Activated CD4-positive, CD25-positive, alpha-beta regulatory T cell treated with anti-CD3 and anti-CD28 coated beads, Interleukin-2, amount 50 U/mL, for 16 hours (primary cell): ENCODE data around the gene NME2.
A peak's percentile ranks its signal among the peaks of the same experiment; 100 is the strongest.
"Not testable (repeated sequence)": the region's sequence is repeated elsewhere in the genome, so short reads cannot be mapped to it uniquely, and the experiment has no call there.

ENCODE experiments used
- DNase-seq: peaks from one replicate; pipeline ENCODE4 v3.0.0-alpha.2; 2020; ENCODE audit warnings: low read depth, low spot score

Gene NME2

DNA sequence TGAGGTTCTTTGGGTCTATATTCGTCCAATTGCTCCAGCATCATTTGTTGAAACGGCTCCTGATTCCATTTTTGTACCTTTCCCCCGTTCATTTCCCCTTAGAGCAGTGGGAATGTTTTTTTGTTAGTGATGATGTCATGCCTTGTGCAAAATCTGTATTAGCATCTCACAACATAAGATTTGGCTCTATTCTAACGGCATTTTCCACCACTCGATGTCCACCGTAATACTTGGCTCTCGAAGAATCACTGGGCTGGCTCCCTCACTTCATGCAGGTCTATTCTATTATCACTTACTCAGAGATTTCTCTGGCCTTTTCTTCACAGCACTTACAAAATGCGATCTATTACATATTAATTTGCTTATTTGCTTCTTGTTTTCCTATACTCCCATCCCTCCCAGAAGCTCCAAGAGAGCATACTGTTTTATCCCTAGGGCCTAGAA lies 13.4 kb upstream of the NME2 start:
- no peak for DNase-seq

DNA sequence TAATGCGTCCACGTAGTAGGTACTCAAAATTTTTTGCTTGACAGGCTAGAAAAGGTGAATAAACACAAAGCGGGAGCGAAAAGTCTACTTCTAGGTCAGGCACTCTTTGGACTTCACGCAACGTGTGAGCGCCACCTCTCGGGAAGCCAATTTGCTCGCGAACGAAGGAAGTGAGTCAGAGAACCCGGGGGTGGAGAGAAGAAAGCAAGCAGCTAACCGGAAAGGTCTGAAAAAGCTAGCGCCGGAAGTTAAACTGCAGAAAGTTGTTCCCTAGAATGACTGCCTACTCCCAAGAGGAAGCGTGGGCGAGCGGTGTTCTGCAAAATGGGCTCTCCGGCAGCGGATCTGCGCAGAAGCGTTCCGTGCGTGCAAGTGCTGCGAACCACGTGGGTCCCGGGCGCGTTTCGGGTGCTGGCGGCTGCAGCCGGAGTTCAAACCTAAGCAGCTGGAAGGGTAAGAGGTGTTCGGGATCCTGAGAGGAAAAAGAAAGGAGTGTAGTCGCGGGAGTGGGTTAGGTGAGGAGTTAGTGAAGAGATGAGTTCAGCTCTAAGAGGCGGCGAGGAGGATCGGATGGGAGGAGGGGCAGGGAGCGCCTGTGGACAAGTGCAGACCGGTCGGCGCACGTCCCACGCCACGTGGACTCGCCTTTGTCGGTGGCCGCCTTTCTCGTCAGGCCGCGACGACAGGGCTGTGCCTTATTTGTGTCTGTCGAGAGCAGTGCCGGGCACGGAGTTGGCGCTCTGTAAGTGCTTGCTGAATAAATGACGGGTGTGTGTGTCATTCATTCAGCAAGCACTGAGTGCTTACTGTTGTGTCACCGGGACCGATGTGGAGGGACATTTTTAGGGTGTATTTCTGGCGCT lies 12.8 kb upstream of the NME2 start, which contains the start of gene NME1:
TSS of gene NME1 (plus strand) at position 350 of the 863 bp plus-strand sequence. CDS start 2,096 bp downstream, outside the sequence.
- DNase-seq: peak; percentile 96

DNA sequence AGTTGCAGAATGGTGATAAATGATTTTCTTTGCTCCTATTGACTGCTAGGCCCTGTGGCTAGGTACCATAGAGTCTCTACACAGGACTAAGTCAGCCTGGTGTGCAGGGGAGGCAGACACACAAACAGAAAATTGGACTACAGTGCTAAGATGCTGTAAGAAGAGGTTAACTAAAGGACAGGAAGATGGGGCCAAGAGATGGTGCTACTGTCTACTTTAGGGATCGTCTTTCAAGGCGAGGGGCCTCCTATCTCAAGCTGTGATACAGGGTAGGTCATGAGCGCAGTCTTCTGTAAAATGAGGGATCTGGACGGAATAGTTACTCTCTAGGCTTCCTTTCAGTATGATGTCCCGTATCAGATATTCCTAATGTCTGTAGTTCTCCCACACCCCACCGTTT lies 12.0 kb upstream of the NME2 start:
- no peak for DNase-seq

DNA sequence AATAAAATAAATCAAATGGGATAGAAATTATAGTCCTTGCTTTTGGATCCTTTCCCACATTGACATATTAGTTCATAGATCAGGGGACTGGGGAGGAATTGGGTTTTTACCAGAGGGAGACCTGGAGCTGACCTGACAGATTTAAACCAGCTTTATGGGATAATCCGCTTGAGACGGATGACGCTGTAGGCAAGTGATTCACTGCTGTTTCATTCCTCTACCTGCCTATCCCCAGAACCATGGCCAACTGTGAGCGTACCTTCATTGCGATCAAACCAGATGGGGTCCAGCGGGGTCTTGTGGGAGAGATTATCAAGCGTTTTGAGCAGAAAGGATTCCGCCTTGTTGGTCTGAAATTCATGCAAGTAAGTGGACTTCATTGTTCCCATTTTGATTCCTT lies 10.8 kb upstream of the NME2 start:
- DNase-seq: no peak

DNA sequence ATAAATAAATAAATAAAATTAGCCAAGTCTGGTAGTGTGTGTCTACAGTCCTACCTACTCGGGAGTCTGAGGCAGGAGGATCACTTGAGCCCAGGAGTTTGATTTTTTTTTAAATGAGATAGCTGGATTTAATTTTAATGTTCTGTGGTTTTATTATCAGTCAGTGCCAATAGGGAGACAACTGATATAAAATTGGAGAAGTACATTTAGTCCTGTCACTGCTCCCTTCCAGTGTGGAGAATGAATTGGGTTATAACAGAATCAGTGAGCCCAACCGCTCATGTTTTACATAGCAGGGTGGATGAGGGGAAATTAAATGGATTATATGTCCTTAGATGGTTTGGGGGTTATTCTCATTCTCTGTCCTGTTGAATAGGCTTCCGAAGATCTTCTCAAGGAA lies 6.6 kb upstream of the NME2 start:
- DNase-seq: no peak

DNA sequence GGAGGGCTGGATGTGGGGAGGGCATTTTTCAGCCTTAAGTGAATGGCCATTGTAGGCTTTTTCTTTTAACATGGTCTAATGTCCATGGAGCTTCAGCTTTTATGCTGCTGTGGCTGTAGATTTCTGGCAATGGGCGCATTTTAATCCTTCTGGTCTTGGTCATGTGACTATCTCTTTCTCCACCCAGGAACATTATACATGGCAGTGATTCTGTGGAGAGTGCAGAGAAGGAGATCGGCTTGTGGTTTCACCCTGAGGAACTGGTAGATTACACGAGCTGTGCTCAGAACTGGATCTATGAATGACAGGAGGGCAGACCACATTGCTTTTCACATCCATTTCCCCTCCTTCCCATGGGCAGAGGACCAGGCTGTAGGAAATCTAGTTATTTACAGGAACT lies 4.7 kb upstream of the NME2 start:
- DNase-seq: no peak

DNA sequence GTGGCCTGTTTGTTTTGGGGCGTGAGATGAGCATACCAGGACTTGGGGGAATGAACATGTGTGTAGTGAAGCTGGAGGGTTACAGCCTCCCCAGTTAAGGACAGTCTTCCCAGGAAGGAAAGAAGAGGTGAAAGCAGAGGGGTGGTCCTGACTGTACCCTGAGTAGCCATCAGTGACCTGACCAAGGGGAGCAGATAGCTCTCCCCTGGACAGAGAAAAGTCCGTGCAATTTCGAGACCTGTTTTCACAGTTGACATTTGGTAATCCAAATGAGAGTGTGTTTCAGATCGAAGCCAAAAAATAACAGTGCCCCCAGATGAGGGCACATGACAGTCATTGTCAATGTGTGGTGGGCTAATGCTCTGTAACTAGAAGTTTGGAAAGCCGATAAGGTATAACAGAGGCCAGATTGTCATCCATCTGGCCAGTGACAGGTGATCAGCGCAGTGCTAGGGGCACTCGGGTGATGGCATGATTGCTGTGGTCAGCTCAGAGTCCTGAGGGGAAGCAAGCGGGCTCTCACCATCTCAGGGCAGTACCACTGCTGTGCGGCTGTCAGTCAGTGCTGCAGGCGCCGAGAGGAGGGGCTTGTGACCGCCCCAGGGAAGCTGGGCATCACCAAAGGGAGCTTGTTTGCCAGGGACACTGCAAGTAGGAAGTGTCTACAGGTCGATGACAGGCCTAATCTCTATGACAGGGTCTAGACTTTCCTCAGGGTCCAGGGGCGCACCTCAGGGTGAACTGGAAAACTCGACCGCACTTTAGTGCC lies 1.1 kb upstream of the NME2 start:
- DNase-seq: no peak

DNA sequence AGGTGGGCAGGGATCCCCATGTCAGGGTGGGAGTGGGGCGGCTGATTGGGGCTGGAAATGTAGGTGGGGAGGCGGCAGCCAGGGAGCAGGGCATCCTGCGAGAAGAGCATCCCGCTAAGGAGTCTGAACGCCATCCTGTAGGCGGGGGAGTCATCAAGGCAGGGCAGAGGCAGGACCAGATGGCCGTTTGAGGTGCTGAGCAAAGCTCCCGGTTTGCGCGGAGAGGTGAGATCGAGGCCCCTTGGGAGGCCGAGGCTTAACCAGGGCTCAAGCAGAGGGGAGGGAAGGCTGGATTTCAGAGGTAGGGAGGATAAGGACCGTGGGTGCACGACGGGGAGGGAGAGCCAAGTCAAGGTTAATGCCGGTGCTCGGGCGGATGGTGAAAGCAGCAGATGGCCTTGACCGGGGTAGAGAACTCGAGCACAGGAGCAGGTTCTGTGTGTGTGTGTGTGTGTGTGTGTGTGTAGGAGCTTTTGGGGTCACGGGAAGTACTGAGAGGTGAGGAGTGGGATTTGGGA lies 472 bp upstream of the NME2 start:
- no peak for DNase-seq

DNA sequence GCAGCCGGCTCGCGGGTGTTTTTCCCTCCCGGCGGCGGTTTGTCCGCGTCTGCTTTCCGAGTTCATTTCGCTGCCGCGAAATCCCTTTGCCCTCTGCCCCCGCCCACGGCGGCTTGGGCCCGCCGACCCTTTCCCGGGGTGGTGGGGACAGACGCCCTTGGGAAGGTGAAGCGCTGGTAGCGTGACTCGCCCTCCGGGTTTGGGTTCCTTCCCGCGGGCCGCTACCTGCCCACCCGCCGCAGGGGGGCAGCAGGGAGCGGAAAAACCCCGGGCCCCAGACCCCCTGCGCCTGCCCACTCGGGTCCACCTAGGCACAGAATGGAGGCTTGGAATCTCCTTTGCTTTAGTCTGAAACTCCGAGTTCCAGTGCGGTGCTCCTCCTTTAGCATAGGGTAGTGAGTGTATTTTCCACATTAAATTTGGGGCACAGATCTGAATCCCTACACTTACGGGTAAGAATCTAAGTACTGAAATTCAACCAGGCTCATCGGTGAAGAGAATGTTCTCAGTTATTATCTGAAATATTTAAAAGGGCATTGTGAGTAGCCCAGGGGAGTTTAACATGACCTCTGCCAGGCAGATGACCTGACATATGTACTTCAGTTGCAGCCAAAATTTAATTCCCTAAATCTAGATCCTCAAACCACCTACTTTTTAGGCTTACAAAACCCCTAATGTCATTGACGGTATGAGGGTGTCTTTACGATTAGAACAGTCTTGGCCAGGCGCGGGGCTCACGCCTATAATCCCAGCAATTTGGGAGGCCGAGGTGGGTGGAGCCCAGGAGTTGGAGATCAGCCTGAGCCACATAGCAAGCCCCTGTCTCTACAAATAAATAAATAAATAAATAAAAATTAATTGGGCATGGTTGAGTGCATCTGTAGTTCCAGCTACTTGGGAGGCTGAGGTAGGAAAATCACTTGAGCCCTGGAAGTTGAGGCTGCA lies 1.0 kb downstream of the NME2 start:
- peak; percentile 47 for DNase-seq

DNA sequence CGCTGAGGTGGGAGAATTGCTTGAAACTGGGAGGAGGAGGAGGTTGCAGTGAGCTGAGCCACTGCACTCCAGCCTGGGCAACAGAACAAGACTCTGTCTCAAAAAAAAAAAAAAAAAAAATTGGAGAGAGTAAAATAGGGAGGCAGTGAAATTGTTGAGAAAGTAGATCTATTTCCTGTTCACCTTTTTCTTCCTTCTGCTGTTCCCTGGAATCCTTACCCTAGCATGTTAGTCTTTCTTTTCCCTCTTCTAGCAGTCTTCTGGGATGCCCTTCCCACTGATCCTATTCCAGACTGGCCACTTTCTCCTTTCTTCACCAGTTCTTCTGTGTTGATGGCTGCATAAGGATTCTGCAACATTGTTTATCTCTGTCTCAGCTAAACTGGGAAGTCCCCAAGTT lies 3.1 kb downstream of the NME2 start:
- no peak for DNase-seq

DNA sequence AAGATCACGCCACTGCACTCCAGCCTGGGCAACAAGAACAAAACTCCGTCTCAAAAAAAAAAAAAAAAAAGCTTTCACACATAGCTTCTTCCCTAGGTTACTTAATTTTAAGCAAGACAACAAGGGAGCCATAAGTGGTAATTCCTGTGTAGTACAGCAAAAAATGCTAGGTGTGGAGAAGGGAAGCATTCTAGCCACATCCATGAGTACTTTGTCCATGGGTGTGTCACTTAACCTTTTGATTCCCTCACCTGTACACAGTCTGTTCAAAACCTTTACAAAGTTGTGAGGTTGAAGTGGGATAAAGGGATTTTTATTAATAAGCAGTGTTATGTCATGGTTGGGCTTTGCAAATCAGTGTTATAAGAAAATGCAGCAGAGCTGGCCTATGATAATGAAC lies 4.5 kb downstream of the NME2 start:
- DNase-seq: no peak

DNA sequence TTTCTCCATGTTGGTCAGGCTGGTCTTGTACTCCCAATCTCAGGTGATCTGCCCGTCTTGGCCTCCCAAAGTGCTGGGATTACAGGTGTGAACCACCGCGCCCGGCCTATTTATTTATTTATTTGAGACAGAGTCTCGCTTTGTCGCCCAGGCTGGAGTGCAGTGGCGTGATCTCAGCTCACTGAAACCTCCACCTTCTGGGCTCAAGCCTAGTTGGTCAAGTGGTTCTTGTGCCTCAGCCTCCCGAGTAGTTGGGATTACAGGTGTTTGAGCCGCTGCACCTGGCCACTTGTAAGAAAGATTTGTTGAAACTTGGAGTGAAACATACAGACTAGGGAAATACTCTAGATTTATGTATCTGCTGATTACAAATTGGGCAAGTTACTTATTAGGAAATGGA lies 5.8 kb downstream of the NME2 start:
- DNase-seq: not testable (repeated sequence)

DNA sequence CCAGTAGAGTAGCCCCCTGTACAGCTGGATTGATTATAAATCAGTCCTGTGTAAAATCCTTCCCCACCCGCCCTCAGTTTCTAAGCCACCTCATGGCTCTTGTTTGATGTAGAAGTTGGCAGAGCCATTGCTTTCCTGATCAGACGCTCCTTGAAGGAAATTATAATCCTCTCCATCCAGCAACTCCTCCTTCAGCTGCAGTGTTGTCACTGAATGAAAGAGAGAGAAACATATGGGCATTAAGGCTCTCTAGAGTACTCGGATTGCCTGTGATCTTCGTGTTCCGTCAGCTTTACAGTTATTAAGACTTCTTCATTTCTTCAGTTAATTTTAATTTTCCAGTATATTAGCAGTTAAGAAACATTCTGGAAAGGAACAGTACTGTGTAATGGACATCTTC lies 14.3 kb downstream of the NME2 start:
- DNase-seq: no peak

DNA sequence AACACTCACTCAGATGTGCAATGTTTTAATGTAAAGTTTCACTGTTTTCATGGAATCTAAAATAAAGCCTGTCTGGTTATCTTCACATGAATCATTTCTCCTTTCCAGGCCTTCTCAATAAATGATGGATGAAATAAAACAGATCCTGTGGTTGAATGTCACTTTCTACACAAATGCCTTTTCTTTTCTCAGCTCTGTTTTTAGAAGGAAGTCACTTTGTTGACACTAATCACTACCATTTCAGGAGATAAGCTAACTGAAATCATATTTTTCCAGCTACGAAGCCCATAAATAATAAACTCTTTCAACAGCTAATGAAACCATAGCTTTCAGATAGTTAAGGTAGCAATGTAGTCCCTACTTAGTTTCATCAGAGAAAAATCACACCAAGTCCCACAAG lies 17.9 kb downstream of the NME2 start:
- no peak for DNase-seq

DNA sequence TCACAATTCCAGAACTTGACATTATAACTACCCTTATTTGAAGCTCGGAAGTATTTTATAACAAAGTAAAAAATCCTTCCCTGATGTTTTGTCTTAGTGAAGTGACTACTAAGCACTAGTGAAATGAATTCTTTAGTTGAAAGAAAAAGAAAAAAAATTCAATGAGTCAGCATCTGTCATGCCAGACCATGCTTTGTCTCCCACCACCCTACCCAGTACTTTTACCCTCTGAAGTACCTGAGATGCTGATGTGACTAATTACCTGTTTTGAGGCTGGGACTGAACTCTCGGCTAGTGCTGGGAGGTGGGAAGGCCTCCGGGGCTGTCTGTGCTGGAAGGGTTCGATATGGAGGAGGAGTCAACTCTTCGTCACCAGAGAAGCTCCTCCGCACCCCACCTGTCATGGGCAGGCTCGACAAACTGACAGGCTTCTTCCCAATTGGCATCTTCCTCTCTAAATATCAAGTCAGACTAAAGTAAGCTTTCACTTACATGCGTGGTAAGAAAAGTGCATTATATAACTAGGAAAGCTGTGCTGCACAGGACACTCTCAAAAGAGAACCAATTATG lies 19.6 kb downstream of the NME2 start:
- no peak for DNase-seq

DNA sequence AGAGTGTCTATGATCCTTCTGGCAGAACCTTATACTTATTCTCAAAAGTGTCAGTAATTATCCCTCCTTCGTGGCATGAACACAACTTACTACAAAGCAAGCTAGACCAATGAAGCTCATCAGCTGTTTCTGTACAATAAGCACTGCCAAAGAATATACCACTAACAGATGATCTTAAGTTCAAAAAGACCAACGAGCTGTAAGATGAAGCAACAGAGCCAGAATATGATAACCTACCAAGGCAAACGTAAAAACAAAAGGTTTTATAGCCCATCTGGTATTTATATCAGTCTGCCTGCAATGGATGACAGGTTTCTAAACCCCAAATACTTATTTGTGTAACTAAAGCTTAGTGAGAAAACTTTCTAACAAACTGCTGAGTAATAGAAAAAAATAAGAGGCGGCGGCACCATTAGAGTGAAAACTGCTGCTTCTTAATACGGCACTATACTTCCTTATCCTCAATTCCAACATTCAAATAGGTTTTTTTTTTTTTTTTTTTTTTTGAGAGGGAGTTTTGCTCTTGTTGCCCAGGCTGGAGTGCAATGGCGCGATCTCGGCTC lies 22.1 kb downstream of the NME2 start:
- no peak for DNase-seq

DNA sequence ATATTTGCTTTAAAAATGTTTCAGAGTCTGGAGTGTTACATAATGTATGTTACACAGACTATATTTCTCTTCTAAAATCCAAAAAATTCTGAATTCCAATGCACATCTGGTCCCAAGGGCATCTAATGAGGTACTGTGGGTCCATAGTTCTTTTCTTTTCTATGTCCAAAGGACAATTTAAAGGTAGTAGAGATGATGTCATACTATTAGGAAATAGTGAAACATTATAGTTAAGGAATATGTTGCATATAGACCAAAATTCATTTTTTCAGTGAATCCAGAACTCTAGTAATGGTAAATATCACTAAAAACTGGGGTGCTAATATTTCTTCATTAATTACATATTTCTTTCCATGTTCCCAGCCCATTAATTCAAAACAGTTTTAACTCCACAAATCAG lies 23.0 kb downstream of the NME2 start:
- DNase-seq: no peak

DNA sequence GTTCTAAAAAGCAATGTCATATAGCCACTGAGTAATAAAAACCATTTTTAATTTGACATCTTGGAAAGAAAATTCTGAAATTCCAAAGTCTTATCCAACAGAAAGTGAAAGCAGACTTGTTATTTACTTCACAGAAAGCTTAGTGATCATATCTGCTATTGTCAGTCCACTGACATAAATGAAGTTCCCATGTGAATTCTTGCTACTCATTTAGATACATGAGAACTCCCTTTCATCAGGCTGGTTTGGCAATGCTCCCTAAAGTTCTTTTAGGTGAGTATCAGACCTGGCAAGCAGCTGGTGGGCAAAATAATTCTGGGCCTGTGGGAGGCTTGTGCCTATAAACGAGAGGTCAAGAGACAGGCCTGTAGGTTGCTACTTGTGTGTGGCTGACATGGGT lies 23.4 kb downstream of the NME2 start:
- no peak for DNase-seq

DNA sequence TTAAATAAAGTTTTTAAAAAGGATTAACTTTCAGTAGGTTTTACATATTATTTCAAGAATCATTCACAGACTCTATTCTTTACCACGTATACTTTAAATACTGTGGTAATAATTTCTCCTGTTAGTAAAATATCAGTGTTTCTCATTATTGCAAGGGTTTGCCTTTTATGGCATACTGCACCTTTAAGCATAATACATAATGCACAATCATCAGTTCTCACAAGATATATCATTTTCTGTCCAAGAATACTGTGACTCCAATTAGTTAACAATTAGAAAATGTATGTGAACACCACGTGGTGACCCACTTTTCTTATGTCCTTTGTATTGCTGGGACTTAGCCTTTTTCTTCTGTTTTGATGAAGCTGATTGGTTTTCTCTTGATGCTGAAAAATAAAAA lies 25.7 kb downstream of the NME2 start:
- DNase-seq: no peak

DNA sequence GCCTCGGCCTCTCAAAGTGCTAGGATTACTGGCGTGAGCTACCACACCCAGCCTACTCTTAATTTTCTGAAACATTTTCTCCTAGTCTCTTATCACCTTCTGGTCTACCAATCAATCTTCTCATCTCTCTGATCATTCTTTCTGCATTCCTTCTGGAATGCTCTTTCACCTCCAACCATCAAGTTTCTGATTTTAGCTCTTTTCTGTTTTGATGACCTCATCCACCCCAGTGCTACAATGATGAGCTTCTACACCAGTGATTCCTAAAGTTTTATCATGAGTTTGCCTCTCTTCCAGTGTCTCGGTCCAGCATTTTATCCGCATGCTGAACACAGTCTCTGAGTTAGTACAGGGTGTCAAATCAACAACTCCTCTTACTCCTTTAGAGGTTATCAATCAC lies 31.5 kb downstream of the NME2 start:
- DNase-seq: no peak

DNA sequence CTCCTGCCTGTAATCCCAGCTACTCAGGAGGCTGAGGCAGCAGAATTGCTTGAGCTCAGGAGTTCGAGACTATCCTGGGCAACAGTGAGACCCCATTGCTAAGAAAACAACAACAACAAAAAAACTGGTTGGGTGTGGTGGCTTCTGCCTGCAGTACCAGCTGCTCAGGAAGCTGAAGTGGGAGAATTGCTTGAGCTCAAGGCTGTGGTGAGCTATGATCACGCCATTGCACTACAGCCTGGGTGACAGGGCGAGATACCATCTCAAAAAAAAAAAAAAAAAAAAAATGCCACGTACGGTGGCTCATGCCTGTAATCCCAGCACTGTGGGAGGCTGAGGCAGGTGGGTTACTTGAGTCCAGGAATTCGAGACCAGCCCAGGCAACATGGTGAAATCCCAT lies 34.1 kb downstream of the NME2 start:
- no peak for DNase-seq
